ENCODE results near the gene LGALS9.

The LGALS9 gene

GRCh38 chr17:27634026-27634335 lies 3.0 kb downstream of the LGALS9 start:
- TF ChIP-seq MAX (IDR thresholded peaks at IDR 0.05) (no peak), RAD21 (IDR thresholded peaks at IDR 0.05; ENCODE audit: low read depth) (no peak), EP300 (IDR thresholded peaks at IDR 0.05; ENCODE audit: borderline replicate concordance) (no peak), YY1 (IDR thresholded peaks at IDR 0.05; ENCODE audit: low read depth) (no peak), CREB1 (IDR thresholded peaks at IDR 0.05; ENCODE audit: low read depth) (no peak), USF1 (IDR thresholded peaks at IDR 0.05) (no peak), EGR1 (IDR thresholded peaks at IDR 0.05) (no peak), FOXM1 (IDR thresholded peaks at IDR 0.05; ENCODE audit: borderline replicate concordance, low read depth) (no peak), REST (IDR thresholded peaks at IDR 0.05; ENCODE audit: low read depth) (no peak), TEAD4 (IDR thresholded peaks at IDR 0.05) (no peak), TCF12 (IDR thresholded peaks at IDR 0.05; ENCODE audit: low read depth) (no peak), ZBTB7A (IDR thresholded peaks at IDR 0.05; ENCODE audit: low read depth) (no peak), CEBPB (IDR thresholded peaks at IDR 0.05) (no peak), NFIC (IDR thresholded peaks at IDR 0.05) (no peak), TAF1 (IDR thresholded peaks at IDR 0.05; ENCODE audit: low read depth) (no peak)

GRCh38 chr17:27634776-27635175 lies 3.8 kb downstream of the LGALS9 start:
- TF ChIP-seq MAX (IDR thresholded peaks at IDR 0.05) (no peak), TEAD4 (IDR thresholded peaks at IDR 0.05) (no peak), EP300 (IDR thresholded peaks at IDR 0.05; ENCODE audit: borderline replicate concordance) (no peak), EGR1 (IDR thresholded peaks at IDR 0.05) (no peak), CEBPB (IDR thresholded peaks at IDR 0.05) (no peak)

GRCh38 chr17:27635275-27635823 lies 4.4 kb downstream of the LGALS9 start:
- TF ChIP-seq NFIC (IDR thresholded peaks at IDR 0.05) = no peak
- no peak for TF ChIP-seq EP300 (IDR thresholded peaks at IDR 0.05; ENCODE audit: borderline replicate concordance)
- no peak for TF ChIP-seq CEBPB (IDR thresholded peaks at IDR 0.05)
- no peak for TF ChIP-seq EGR1 (IDR thresholded peaks at IDR 0.05)
- TF ChIP-seq MAX (IDR thresholded peaks at IDR 0.05) = no peak
- TF ChIP-seq ZBTB7A (IDR thresholded peaks at IDR 0.05; ENCODE audit: low read depth) = no peak
- TF ChIP-seq TEAD4 (IDR thresholded peaks at IDR 0.05) = no peak

- TF ChIP-seq FOXM1 (IDR thresholded peaks at IDR 0.05; ENCODE audit: borderline replicate concordance, low read depth) (no peak), ZBTB7A (IDR thresholded peaks at IDR 0.05; ENCODE audit: low read depth) (no peak), RAD21 (IDR thresholded peaks at IDR 0.05; ENCODE audit: low read depth) (no peak), EP300 (IDR thresholded peaks at IDR 0.05; ENCODE audit: borderline replicate concordance) (no peak), EGR1 (IDR thresholded peaks at IDR 0.05) (no peak), TEAD4 (IDR thresholded peaks at IDR 0.05) (no peak), TAF1 (IDR thresholded peaks at IDR 0.05; ENCODE audit: low read depth) (no peak), TCF12 (IDR thresholded peaks at IDR 0.05; ENCODE audit: low read depth) (no peak), REST (IDR thresholded peaks at IDR 0.05; ENCODE audit: low read depth) (no peak), MAX (IDR thresholded peaks at IDR 0.05) (no peak), CREB1 (IDR thresholded peaks at IDR 0.05; ENCODE audit: low read depth) (no peak)
Measured at GRCh38 chr17:27640790-27641189, 9.8 kb downstream of the LGALS9 start.

GRCh38 chr17:27644586-27644985 lies 13.6 kb downstream of the LGALS9 start:
- TF ChIP-seq FOXM1 (IDR thresholded peaks at IDR 0.05; ENCODE audit: borderline replicate concordance, low read depth) (no peak), TAF1 (IDR thresholded peaks at IDR 0.05; ENCODE audit: low read depth) (no peak), MAX (IDR thresholded peaks at IDR 0.05) (no peak), RAD21 (IDR thresholded peaks at IDR 0.05; ENCODE audit: low read depth) (no peak), TCF12 (IDR thresholded peaks at IDR 0.05; ENCODE audit: low read depth) (no peak), ZBTB7A (IDR thresholded peaks at IDR 0.05; ENCODE audit: low read depth) (no peak), CEBPB (IDR thresholded peaks at IDR 0.05) (no peak), REST (IDR thresholded peaks at IDR 0.05; ENCODE audit: low read depth) (no peak), EP300 (IDR thresholded peaks at IDR 0.05; ENCODE audit: borderline replicate concordance) (no peak), CREB1 (IDR thresholded peaks at IDR 0.05; ENCODE audit: low read depth) (no peak), YY1 (IDR thresholded peaks at IDR 0.05; ENCODE audit: low read depth) (no peak)

All from Ishikawa (cell line).